Hepatic stellate cell (primary cell): Measurements from ENCODE around the gene TSPAN16.

Experiments used
- DNase-seq: peaks from one replicate; pipeline ENCODE4 v3.0.0; 2011; ENCODE audit warnings: low spot score

The TSPAN16 gene, protein sequence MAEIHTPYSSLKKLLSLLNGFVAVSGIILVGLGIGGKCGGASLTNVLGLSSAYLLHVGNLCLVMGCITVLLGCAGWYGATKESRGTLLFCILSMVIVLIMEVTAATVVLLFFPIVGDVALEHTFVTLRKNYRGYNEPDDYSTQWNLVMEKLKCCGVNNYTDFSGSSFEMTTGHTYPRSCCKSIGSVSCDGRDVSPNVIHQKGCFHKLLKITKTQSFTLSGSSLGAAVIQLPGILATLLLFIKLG

GRCh38 chr19:11295665-11296245 is at the start of gene TSPAN16:
TSPAN16 (plus strand) TSS chr19:11296160; CDS start chr19:11296298, 138 bp downstream.
- DNase-seq: no peak

DNA sequence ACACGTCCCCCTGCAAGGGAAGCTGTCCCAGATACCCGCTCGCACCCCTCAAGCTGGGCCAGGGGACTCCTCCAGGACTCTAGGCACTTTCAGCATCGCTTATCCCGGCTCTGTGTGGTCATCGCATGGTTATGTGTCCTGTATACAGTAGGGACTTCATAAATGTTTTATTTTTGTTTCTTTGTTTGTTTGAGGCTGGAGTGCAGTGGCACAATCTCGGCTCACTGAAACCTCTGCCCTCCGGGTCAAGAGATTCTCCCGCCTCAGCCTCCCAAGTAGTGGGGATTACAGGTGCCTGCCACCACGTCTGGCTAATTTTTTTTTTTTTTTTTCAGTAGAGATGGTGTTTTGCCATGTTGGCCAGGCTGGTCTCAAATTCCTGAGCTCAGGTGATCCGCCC is 49.0 kb upstream of the TSPAN16 start:
- no peak for DNase-seq

DNA sequence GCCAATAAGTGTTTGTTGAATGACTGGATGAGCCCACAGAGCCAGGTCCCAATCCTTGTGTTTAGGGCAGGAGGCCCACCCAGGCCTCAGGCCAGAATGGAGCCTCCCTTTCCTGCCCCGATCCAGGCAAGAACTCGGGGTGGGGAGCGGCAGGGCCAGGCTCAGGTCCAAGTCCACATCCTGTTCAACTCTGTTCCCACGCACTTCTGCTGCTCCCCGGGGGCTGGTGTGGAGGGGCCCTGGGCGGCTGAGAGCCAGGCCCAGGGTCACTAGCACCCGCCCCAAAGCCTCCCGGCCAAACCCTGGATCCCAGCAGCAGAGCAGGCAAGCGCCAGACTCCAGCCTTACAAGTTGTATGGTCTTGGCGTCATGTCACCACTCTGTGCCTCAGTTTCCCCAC is 48.6 kb upstream of the TSPAN16 start:
- DNase-seq: no peak

GRCh38 chr19:11247934-11248333 is 48.0 kb upstream of the TSPAN16 start:
- no peak for DNase-seq

DNA sequence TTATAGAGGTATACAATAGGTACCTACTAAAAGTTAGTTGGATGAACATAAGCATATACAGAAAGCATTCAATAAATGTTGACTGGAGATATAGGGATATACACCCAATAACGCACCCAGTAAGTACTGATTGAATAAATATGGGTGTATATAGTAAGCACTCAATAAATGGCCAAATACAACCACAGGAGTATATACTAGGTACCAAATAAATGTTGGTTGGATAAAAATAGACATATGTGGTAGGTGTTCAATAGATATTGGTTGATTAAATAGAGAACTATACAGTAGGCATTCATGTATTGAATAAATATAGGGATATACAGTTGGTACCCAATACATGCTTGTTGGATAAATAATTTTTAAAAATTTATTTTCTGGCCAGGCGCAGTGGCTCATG is 47.1 kb upstream of the TSPAN16 start:
- no peak for DNase-seq

GRCh38 chr19:11251217-11251616 is 44.7 kb upstream of the TSPAN16 start:
- no peak for DNase-seq

GRCh38 chr19:11251650-11252314 is 44.2 kb upstream of the TSPAN16 start:
- no peak for DNase-seq

DNA sequence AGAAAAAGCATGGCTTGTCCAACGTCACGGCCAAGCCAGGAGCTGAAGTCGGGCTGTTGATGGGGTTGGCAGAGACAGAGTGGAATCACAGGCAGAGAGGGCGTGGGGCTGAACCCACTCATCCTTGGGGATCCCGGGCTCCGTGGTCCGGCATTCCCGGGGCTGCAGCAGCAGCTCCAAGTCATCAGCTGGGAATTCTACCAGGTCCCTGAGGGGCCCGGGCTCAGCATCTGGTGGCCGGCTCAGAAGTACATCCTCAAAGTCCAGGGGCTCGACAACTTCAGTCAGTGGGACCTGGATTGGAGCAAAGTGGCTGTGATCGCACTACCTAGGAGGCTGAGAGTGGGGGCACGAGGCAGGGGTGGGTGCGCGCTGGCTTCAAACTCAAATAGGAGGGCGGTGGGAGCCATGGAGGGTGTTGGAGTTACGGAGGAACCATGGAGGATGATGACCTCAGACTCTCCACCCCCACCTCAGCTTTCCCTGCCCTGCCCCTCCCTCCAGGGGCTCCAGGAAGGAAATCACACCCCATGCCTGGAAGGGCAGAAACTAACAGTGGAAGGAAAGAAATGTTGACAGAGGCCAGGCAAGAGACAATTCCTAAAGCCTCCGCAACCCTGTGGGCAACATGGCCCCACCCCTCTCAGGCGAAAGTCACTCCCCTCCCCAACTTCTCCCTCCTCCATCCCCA is 43.1 kb upstream of the TSPAN16 start:
- no peak for DNase-seq

DNA sequence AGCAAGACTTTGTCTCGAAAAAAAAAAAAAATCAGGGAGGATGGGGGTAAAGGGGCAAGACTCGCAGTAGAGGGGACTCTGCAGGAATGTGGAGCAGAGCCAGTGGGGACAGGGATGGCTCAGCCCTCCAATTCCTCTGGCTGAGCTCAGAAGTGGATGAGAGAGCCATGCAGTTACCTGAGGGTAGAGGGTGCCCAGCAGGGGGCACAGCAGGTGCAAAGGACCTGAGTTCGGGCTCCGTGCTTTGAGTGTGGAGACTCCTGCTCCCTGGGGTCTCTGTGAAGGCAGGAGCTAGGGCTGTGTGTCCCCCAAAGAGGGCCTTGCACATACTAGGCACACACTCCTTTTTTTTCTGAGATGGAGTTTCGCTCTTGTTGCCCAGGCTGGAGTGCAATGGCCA is 41.3 kb upstream of the TSPAN16 start:
- DNase-seq: no peak

- DNase-seq: no peak
Measured at GRCh38 chr19:11256189-11256588, 39.8 kb upstream of the TSPAN16 start.

- DNase-seq: no peak
Measured at GRCh38 chr19:11257846-11258380, 38.0 kb upstream of the TSPAN16 start.

DNA sequence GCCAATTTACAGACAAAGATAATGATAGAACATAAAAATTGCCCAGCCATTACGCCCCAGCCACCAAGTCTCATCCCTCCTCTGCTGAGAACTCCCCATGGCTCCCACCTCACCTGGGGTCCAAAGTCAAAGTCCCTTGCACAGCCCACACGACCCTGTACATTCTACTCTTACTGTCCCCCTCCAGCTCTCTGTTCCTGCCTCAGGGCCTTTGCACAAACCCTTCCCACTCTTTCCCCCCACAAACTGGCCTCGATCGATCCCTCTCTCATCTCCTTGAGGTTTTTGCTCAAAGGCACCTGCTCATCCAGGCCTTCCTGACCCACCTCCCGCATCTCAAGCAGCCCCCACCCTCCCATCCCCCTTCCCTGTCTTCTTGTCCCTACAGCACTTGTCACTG is 35.0 kb upstream of the TSPAN16 start:
- DNase-seq: no peak

DNA sequence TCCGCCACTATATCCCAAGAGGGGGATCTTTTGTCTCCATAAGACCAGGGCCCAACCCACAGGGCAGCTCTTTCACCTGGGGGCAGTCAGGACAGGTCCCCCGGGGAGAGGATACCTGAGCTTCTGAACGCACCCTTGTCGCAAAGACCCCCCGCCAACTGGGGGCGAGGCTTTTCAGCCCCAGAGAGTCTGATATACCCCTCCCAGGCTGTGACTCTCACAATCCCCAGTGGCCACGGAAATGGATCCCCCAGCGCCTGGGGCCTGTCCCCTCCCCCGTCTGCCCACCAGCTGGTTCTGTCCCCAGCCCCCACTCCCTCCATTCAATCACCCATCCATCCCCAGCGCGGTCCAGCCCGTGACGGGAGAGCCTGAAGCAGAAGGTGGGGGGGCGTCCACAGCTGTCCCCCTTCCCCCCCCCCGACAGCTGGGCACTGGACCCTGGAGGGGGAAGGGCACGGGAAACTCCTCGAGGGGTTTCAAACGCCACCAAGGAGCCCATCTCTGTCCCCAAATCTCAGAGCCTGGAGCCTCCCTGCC is 34.5 kb upstream of the TSPAN16 start:
- DNase-seq: no peak

DNA sequence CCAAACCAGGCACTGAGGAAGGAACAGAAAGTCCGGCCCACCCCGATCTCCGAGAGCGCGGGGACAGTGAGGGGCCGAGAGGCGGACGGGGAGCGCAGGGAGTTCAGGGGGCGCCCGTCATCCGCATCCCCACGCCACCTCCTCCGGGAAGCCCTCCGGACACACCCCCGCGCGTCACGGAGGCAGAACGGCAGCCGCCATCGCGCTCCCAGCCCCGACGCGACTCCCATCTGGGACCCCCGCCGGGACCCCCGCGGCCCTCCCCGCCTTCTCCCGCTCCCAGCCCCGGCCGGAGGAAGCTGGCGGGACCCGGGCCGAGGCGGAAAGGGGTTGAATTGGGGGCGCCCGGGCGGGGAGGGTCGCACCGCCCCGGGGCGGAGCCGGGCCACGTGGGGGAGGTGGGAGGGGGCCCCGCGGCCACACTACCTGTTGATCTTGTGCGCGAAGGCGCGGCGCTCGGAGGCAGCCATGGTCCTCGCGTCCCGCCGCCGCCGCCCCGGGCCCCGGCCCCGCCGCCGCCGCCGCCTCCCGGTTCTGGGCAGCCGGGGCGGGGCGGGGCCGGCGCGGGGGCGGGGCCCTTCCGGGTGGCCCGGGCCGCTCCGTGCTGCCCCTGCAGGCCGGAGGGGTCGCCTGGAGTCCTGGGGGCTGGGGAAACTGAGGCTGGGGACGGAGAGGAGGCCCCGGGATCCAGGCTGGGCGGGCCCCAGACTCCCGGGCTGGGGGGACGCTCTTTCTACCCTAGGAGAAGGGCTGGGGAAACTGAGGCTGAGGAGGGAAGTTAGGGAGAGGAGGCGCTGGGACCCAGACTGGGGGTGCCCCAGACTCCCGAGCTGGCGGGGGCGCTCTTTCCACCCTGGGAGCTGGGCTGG is 33.8 kb upstream of the TSPAN16 start, which contains the start of gene DOCK6:
Gene DOCK6 (minus strand): TSS at position 554 of the 869 bp plus-strand sequence. CDS start 84 bp downstream, at position 470.
- DNase-seq: peak; percentile 64

GRCh38 chr19:11263726-11264125 is 32.2 kb upstream of the TSPAN16 start:
- no peak for DNase-seq

GRCh38 chr19:11264452-11265176 is 31.3 kb upstream of the TSPAN16 start:
- DNase-seq: no peak

DNA sequence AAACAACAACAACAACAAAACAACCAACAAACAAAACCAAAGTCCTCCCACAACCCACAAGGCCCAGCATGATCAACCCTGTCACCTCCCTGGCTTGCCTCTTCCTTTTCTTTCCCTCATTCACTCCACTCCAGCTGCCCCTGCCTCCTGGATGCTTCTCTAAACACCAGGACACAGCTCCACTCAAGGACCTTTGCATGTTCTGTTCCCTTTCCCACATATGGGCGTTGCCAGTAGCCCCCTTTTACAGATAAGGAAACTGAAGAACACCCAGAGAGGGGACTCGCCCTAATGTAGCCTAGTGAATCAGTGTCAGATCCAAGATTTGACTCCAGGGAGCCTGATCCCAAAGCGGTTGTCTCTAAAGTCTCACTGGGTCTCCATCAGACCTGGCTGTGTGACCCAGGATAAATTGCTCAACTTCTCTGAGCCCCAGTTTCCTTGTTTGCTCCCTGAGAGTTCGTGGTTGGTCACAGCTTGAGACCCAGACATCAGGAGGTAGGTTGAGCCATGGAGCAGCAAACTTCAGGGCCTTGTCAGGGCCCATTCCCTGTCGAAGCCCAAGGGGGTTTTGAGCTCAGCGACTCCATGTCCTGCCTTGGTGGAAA is 30.7 kb upstream of the TSPAN16 start:
- no peak for DNase-seq

DNA sequence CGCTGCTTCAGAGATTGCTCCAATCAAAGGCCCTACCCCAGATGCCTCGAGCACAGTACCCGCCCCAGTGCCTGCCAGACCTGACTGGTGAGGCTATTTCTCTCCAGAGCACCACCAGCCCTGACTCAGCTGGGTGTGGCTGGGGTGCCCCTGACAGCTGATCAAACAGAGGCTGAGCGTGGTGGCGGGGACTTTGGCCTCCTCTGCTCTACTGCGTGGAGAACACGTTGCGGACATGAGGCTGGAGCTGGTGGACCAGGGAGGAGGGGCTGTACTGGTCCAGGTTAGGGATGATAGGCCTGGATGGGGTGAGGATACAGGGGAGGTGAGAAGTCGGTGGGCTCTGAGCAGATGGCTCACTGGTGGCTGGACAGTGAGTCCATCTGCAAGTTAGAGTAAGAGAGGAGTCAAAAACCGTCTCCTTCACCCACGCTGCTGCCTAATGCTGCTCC is 30.1 kb upstream of the TSPAN16 start:
- no peak for DNase-seq

- DNase-seq: no peak
Measured at GRCh38 chr19:11267316-11268085, 28.5 kb upstream of the TSPAN16 start.
